HG03097 (cell line): ENCODE results near the gene TMEM63A.
A peak's percentile ranks its signal among the peaks of the same experiment; 100 is the strongest.

ENCODE experiments used
- ATAC-seq: cut with Tn5 transposase; IDR thresholded peaks from one replicate; pipeline ENCODE4 v1.9.1; 2021; ENCODE audit not compliant: unreplicated experiment, low FRiP score

TMEM63A gene

GRCh38 chr1:225887030-225887314 lies 4.8 kb upstream of the TMEM63A start:
- no peak for ATAC-seq

- no peak for ATAC-seq
Observed at GRCh38 chr1:225886159-225887029, 4.2 kb upstream of the TMEM63A start.

DNA sequence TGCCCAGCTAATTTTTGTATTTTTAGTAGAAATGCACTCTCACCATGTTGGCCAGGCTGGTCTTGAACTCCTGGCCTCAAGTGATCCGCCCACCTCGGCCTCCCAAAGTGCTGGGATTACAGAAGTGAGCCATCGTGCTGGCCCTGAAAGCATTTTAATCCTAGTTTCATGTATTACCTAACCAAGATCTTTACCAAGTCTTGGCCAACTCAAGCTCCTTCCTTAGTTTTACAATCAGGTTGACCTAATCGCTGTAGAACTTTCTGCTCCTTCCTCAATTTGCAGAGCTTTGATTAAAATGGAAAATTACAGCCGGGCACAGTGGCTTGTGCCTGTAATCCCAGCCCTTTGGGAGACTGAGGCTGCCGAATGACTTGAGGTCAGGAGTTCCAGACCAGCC lies 3.2 kb upstream of the TMEM63A start:
- ATAC-seq = no peak

GRCh38 chr1:225883616-225884265 lies 1.6 kb upstream of the TMEM63A start:
- no peak for ATAC-seq

DNA sequence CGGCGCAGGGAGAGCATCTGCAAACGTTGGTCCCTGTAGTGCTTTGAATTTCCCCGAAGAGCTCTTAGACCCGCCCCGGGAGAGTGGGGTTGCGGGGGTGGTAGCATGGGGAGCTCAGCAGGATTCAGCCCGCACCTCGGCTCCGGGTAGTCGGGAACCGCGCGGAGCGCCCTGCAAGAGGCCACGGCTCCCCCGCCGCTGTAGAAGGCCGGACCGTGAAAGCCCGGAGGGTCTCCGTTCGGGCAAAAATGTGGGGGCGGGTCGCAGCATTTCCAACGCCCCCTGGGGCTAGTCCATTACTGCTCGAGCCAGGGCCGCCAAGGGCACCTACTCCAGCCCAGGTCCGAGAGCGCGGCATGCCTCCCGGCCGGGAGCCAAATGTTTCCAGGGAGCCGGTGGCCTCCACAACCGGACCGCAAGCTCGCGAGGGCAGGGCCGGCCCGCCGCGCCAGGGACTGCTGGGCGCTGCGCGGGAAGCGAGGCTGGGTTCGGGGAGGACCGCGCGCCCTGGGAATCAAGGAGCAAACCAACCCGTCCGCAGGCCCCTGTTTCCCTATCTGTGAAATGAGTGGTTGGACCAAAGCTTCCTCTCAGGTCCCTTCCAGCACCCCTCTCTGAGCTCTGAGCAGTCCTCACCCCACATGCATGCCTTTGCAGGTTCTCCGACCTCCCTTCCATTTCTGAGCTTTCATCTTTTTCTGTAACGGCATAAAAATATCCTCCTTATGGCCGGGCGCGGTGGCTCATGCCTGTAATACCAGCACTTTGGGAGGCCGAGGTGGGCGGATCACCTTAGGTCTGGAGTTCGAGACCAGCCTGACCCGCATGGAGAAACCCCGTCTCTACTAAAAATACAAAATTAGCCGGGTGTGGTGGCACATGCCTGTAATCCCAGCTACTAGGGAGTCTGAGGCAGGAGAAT lies 775 bp upstream of the TMEM63A start:
- peak; percentile 1 for ATAC-seq

DNA sequence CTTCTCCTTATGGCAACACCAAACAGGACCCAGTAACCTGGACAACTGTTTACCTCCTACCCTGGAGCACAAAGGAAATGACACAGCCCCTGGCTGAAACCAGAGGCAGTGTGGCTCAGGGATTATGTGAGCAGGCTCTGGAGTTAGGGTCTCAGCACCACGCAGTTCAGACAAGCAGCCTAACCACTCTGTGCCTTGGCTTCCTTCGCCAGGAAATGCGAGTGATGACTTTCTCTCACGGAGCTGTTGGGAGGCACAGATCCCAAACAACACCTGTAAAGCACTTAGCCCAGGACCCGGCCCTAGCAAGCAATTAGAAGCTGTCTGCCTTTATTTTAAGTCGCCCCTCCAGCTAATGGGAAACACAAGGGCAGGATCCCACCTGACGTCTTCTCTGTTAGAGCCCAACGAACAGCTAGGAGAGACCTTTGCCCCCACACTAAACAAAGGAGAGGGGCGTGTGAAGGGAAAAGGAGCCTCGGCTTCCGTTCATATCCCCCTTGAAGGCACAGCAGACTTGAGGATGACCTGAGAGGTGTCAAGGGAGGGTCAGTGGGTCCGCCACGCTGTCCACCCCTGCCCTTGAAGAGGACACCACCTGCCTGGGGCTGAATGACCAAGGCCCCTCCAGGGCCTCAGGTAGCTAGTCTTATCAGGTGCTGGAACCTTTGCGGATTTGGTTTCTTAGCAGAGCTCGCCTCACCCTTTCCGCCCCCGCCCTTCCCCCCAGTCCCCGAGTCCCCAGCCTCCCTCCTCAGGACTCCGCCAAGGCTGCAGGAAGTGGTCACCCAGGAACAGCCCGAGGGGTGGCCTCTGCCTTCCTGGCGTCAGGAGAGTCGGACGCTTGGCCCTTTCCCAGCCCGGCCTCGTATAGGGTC lies 860 bp downstream of the TMEM63A start:
- ATAC-seq = no peak

GRCh38 chr1:225880636-225881035 lies 1.5 kb downstream of the TMEM63A start:
- ATAC-seq = no peak

DNA sequence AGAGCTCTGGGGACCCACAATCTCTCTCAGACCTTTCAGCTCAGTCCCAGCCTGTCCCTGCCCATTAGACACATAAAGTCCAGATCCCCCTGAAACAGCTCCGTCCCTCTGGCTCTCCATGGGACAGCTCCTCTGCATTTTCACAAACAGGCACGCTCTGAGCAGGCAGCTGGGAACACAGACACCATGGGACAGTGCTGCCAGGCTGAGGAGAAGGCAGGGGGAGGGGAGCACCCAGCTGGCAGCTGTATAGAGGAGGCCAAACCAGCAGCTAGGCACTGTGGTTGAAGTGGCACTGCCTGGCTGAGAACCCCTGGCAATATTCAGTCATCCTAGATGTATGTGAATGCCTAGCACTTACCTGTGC lies 2.0 kb downstream of the TMEM63A start:
- ATAC-seq = no peak

- no peak for ATAC-seq
Observed at GRCh38 chr1:225879521-225880221, 2.5 kb downstream of the TMEM63A start.

- ATAC-seq = no peak
Observed at GRCh38 chr1:225878282-225878681, 3.9 kb downstream of the TMEM63A start.

DNA sequence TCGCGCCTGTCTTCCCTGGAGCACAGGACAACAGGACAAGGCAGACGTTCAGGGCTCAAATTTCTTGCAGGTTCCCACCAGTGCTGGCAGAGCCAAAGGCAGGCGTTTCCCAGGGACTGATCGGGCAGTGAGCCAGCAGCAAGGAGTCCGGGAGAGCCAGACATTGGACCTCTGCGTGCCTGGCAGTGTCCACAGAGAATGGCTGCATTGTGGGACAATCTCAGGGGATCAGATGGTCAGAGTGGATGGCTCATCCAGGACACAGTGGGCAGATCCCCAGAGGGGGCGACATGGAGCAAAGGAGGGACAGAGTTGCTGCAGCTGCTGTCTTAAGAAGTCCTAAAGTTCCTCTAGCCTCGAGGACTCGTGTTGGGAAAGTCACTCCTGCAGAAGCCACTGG lies 4.6 kb downstream of the TMEM63A start:
- ATAC-seq = no peak

- ATAC-seq = no peak
Observed at GRCh38 chr1:225876900-225877510, 5.2 kb downstream of the TMEM63A start.

DNA sequence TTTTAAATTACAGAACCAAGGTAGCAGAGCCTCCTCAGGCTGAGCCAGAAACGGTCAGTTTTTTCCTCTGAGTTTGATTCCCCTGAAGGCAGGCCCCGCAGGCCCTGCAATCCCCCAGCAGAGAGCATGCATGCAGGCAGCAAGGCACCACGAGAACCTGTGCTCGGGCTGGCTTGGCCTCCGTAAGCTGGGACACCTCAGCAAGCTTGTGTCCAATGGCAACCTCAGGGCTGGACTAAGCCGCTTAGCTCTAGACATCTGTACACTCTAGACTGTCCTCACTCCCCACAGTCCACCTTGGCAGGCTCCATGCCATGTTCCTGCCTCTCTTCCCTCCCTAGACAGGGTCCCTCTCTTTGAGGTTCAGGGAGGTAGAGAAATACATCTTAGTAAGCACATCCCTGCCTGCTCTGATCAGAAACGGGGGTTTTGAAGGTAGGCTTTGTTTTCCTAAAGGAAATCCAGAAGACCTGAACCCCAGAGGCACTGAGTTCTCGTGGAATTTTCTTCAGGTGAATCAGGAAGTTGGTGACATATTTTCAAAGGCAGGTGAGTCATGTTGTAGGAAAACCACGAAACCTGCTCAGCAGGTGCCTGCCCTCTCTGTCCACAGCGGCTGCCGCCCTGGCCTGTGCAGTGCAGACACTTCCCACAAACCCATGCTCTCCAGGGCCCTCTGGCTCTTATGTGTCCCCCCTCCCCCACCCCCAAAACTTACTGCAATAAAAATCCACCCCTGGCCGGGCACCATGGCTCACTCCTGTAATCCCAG lies 7.0 kb downstream of the TMEM63A start:
- ATAC-seq = no peak

DNA sequence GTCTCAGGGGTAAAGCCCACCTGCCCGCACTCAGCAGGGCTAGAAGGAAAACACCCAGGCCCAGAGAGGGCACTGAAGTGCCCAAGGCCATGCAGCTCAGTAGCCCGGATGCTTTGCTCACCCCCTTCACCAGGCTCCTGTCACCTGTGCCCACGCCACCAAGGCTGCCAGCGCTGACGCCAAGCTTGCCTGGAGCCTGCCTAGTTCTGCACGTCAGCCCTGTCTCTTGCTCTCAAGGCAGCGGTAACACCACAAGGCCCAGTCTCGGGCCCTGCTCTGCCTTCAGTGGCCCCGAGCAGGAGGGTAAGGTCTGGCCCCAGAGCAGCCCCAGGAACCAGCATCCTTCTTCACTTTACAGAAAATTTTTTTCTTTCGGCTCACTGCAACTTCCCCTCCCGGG lies 7.7 kb downstream of the TMEM63A start:
- no peak for ATAC-seq

GRCh38 chr1:225873281-225873850 lies 8.8 kb downstream of the TMEM63A start:
- no peak for ATAC-seq

DNA sequence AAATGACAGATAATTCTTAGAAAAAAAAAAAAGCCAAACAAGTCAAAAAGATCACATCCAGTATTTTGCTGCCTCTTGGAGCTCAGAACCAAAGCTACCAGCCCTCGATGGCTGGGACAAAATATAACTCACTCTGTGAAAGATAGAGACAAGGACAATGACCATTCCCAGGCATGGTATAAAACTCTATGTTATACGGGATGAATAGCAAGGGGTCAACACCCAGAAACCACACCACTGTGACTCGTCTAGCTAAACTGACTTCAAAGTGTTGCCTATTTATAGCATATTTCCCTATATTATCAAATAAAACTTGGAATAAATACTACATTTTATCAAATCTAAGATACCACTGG lies 10.1 kb downstream of the TMEM63A start:
- no peak for ATAC-seq

DNA sequence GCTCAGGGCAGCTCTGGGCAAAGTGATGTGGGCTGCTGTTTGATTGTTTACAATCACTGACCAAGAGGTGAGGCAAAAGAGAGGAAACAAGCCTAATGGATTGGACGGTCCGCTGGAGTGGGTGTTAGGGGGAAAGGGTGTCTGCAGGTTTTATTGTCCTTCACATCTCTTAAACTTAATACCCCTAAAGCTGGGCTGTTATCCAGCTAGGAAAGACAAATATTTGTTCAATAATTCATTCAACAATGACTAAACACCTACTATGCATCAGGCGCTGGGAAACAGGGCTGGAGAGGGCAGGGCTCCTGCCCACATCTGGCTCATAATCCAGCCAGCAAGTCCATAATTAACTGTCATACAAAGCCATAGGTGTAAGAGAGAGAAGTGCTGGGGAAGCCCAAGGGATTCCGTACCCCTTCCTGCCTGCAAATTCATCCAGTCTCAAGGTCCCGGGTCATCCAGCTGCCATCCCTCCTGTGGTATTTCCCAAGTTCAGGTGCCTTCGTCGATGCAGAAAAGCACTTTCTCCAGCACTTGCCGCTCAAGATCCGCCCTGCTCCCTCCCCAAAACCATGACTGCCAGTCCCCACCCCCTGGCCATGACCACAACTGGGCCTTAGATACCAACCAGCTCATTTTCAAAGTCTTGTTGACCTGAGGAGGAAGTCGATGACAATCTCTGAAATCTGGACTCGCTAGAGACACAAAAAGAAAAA lies 10.7 kb downstream of the TMEM63A start:
- ATAC-seq = no peak

- ATAC-seq = no peak
Observed at GRCh38 chr1:225870911-225871310, 11.3 kb downstream of the TMEM63A start.
